ENCODE data around the gene ACP7.
A peak's percentile ranks its signal among the peaks of the same experiment; 100 is the strongest.
"Not testable (repeated sequence)": the region's sequence is repeated elsewhere in the genome, so short reads cannot be mapped to it uniquely, and the experiment has no call there.

The ACP7 gene, protein sequence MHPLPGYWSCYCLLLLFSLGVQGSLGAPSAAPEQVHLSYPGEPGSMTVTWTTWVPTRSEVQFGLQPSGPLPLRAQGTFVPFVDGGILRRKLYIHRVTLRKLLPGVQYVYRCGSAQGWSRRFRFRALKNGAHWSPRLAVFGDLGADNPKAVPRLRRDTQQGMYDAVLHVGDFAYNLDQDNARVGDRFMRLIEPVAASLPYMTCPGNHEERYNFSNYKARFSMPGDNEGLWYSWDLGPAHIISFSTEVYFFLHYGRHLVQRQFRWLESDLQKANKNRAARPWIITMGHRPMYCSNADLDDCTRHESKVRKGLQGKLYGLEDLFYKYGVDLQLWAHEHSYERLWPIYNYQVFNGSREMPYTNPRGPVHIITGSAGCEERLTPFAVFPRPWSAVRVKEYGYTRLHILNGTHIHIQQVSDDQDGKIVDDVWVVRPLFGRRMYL

DNA sequence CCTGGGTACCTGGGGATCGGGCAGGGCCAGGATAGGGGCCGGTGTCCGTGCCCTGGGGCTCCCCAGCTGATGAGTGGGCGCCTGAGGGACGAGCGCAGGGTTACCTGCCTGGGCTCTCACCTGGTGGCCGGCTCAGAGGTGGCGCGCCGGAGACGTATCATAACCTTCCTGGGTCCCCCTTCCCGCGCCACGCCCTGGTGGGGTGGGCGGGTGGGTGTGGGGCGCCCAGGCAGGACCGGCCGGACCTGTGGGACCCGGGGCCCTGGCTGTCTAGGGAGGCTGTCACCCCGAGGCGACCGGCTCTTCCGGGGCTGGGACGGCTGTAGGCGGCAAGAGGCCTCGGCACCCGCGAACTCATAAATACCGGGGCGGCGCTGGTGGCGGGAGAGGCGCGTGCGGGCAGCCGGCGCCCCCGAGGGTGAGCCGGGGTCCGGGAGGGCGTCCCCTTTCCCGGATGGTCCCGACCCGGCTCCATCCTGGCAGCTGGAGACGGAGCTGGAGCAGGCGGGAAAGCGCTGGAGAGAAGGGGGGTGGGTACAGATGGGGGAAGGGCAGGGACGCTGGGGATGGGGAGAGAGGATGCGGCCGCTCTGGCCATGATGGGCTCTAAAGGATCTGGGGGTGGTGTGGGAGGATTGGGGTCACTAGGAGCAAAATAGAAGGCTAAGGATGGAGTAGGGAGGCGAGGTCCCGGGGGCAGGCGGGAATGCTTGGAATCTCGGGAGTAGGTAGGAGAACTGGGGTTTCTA lies at the start of gene ACP7:
TSS of gene ACP7 (plus strand) at position 386 of the 749 bp plus-strand sequence. CDS start 902 bp downstream, outside the sequence.
- DNase-seq (ENCODE audit: low spot score), result peak; percentile 58

- DNase-seq (ENCODE audit: low spot score), result no peak
These were observed 47.6 kb upstream of the ACP7 start for GRCh38 chr19:39036581-39036980.

GRCh38 chr19:39037194-39037593 lies 47.0 kb upstream of the ACP7 start:
- DNase-seq (ENCODE audit: low spot score), result no peak

- DNase-seq (ENCODE audit: low spot score), result peak; percentile 84
These were observed 46.1 kb upstream of the ACP7 start for GRCh38 chr19:39038098-39038497.

GRCh38 chr19:39045506-39045905 lies 38.7 kb upstream of the ACP7 start:
- no peak for DNase-seq (ENCODE audit: low spot score)

DNA sequence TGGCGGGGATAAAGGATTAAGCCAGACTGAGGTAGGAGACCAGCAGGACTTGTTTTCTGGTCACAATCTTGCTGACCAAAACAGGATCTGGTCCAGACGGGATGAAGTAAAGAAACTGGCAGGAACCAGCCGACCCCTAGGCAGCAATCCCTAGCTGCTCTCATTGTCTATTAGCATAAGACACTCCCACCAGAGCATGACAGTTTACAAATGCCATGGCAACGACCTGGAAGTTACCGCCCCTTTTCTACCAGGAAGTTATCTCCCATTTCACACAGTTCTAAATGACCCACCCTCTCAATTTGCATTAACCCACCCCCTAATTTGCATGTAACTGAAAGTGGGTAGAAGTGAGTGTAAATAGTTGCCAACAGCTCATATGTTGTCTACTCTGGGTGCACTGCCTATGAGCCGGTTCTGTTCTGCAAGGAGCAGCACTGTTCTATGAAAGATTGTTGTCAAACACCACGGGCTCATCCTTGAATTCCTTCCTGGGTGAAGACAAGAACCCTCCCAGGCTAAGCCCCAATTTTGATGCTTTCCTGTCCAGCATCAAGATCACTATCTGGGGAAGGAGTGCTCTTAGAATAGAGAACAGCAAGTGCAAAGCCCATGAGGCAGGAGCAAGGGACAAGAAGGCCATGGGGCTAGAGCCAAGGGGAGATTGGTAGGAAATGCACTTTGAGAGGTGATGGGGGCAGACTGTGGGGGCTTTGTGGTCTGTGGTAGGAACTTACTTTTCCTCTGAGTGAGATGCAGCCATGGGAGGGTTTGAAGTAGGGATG lies 37.9 kb upstream of the ACP7 start:
- DNase-seq (ENCODE audit: low spot score), result peak; percentile 26

- no peak for DNase-seq (ENCODE audit: low spot score)
These were observed 37.1 kb upstream of the ACP7 start for GRCh38 chr19:39047073-39047472.

DNA sequence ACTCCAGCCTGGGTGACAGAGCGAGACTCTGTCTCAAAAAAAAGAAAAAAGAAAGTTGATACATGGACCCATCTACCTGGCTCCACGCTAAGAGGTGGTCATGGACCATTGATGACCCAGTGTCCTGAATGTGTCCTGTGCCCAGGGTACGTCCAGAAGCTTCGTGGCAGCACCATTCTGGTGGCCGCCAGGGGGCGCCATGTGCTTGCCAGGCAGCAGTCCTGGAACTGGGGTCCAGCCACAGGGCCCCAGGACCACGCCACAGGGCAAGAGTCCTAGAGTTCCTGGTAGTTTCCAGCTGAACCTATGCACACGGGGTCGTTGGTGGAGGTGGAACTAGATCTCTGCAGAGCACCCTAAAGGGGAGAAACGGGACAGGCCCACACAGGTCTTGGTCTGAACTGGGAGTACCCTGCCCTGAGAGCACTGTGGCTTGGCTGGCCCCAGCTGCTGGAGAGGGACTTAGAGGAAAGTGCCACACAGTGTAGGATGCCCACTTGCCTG lies 31.9 kb upstream of the ACP7 start:
- peak; percentile 84 for DNase-seq (ENCODE audit: low spot score)

DNA sequence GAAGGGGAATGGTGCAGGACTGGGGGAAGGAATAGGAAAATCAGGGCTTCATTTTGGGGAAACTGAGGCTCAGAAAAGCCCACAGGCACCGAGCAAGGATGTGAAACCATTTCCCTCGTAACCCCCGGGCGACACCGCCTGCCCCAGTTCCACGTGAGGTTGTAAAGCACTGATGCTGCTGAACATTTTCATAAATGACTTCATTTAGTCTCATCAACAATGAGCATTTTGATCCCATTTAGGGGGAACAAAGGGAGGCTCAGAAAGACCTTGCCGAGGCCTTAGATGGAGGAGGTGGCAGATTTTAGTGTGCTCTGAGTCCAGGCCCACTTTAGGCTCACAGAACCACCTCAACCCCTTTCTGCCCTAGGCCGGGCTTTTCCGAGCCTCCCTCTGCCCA lies 31.3 kb upstream of the ACP7 start:
- no peak for DNase-seq (ENCODE audit: low spot score)

- no peak for DNase-seq (ENCODE audit: low spot score)
These were observed 30.7 kb upstream of the ACP7 start for GRCh38 chr19:39053276-39054090.

- DNase-seq (ENCODE audit: low spot score), result no peak
These were observed 30.1 kb upstream of the ACP7 start for GRCh38 chr19:39054091-39054470.

DNA sequence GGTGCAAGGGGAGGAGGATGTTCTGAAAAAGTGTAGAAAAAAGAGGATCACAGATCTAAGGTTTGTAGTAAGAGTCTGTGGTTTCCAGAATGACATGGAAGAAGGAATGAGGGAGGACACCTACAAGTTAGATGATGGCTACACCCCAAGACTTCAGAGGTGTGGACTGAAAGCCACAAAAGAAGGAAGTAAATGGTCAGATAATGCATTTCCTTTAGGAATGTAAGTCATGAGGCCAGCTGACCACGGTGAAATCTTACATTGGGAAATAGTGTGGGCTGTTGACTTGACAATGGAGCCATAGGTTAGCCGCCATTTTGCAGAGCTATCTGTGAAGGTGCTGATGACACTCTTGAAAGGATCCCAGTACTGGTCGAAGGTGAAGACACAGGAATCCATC lies 26.6 kb upstream of the ACP7 start:
- DNase-seq (ENCODE audit: low spot score), result no peak

- DNase-seq (ENCODE audit: low spot score), result no peak
These were observed 24.9 kb upstream of the ACP7 start for GRCh38 chr19:39059302-39059701.

- no peak for DNase-seq (ENCODE audit: low spot score)
These were observed 24.0 kb upstream of the ACP7 start for GRCh38 chr19:39060171-39060570.

GRCh38 chr19:39064405-39064804 lies 19.8 kb upstream of the ACP7 start:
- no peak for DNase-seq (ENCODE audit: low spot score)

DNA sequence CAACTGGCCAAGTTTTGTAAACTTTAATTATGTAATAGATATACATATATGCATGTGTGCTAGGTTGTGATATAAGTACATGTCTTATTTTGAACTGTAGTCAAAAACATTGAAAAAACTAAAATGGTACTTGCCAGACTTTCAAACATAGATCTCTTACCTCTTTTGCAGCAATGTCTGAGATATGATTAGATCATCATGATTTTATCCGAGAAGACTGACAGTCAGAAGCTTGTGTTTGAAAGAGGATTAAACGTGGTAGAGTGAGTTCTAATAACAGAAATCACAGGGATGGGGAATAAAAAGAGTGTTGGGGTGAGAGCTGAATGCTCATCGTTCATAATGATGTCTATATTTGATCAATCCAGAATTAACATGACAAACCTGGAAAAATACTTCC lies 18.2 kb upstream of the ACP7 start:
- no peak for DNase-seq (ENCODE audit: low spot score)

DNA sequence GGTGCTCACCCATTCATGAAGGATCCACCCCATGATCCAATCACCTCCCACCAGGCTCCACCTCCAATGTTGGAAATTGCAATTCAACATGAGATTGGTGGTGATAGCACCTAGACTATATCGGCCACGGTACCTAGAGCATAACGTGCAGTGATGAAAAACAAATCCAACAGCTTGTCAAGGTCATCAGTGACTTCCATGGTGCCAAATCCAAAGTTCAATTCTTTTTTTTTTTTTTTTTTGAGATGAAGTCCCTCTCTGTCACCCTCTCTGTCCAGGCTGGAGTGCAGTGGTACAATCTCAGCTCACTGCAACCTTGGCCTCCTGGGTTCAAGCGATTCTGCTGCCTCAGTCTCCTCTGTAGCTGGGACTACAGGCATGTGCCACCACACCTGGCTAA lies 17.1 kb upstream of the ACP7 start:
- DNase-seq (ENCODE audit: low spot score), result no peak

- DNase-seq (ENCODE audit: low spot score), result not testable (repeated sequence)
These were observed 15.9 kb upstream of the ACP7 start for GRCh38 chr19:39068259-39068658.

DNA sequence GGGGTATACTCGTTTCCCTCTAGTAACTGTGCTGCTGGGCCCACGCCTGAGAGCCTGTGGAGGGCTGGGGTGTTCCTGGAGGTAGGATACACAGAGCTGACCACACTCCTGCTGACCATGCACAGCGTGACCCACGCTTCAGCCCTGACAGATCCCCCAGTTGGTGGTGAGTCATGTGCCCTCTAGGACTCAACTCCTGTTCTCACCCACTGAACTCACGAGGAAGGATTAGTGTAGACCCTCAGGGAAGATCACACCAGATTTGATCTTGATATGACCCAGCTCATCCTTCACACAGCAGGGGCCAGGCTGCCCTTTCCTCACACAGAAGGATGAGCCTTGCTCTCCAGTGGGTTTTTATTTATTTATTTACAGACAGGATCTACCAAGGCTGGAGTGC lies 13.3 kb upstream of the ACP7 start:
- DNase-seq (ENCODE audit: low spot score), result no peak

GRCh38 chr19:39074205-39074692 lies 9.9 kb upstream of the ACP7 start:
- no peak for DNase-seq (ENCODE audit: low spot score)

GRCh38 chr19:39074942-39075341 lies 9.2 kb upstream of the ACP7 start:
- no peak for DNase-seq (ENCODE audit: low spot score)

Data from iPS-NIHi11 (cell line).